Measurements from ENCODE around the gene RTBDN. TPM values are rescaled to one million over a fixed set of nuclear protein-coding genes. Genes with fewer than 3 reads are reported as not detected.

RTBDN gene
- total RNA-seq, 1 donor from 2014 or later = not detected

GRCh38 chr19:12784394-12784870 is 49.9 kb downstream of the RTBDN start:
- Mint-ChIP-seq H3K4me1 (ENCODE audit: low read depth) (peaks cover 8% of the 10 kb centered on the region), H3K9me3 (ENCODE audit: low read depth) (no peaks in the 10 kb centered on the region), H3K27ac (no peak overlapping the region)

GRCh38 chr19:12783849-12784393 is 50.5 kb downstream of the RTBDN start:
- no peaks in the 10 kb centered on the region for H3K36me3 Mint-ChIP-seq (ENCODE audit: insufficient read depth)
- TF ChIP-seq, protein P1, sequence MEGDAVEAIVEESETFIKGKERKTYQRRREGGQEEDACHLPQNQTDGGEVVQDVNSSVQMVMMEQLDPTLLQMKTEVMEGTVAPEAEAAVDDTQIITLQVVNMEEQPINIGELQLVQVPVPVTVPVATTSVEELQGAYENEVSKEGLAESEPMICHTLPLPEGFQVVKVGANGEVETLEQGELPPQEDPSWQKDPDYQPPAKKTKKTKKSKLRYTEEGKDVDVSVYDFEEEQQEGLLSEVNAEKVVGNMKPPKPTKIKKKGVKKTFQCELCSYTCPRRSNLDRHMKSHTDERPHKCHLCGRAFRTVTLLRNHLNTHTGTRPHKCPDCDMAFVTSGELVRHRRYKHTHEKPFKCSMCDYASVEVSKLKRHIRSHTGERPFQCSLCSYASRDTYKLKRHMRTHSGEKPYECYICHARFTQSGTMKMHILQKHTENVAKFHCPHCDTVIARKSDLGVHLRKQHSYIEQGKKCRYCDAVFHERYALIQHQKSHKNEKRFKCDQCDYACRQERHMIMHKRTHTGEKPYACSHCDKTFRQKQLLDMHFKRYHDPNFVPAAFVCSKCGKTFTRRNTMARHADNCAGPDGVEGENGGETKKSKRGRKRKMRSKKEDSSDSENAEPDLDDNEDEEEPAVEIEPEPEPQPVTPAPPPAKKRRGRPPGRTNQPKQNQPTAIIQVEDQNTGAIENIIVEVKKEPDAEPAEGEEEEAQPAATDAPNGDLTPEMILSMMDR (IDR thresholded peaks at IDR 0.05; ENCODE audit: unreplicated experiment) = no peak

More at GRCh38 chr19:12784394-12784870, 49.9 kb downstream of the RTBDN start:
- Mint-ChIP-seq H3K36me3 (ENCODE audit: insufficient read depth) (no peaks in the 10 kb centered on the region), H3K4me3 (ENCODE audit: low read depth) (no peak overlapping the region), H3K27me3 (peaks cover 8% of the 10 kb centered on the region)
- DNase-seq (ENCODE audit: low spot score, unreplicated experiment) = no peak
- TF ChIP-seq, protein P1 (IDR thresholded peaks at IDR 0.05; ENCODE audit: unreplicated experiment) = no peak

DNA sequence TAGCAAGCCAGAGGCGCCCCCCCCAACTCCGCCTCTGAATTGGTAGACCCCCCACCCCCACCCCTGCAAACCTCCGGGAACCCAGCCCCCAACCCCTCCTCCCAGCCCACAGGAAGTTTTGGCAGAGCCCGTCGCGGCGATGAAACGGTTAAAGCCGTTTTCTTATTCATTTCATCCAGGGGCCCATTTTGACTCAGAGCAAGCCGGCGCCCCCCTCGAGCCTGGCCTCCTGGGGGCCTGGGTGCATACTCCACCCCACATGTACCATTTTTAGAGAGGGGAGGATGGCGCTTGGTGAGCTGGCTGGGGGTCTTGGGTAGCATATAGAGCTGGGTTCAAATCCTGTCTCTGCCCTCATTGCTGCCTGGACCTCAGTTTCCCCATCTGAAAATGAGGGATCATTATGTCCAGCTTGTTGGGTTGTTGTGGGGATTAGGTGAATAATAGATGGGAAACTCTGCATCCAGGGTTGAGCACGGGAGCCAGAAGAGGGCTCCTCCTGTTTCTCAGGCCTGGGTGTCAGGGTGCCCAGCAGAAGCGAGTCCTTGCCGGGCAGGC is 51.0 kb downstream of the RTBDN start:
- peaks cover 8% of the 10 kb centered on the region for H3K4me1 Mint-ChIP-seq (ENCODE audit: low read depth)
- DNase-seq (ENCODE audit: low spot score, unreplicated experiment) = no peak
- peak overlapping the region; percentile 29 for H3K27ac Mint-ChIP-seq
- no peaks in the 10 kb centered on the region for H3K36me3 Mint-ChIP-seq (ENCODE audit: insufficient read depth)
- peaks cover 10% of the 10 kb centered on the region for H3K27me3 Mint-ChIP-seq
- H3K9me3 Mint-ChIP-seq (ENCODE audit: low read depth) = no peaks in the 10 kb centered on the region
- peak overlapping the region; percentile 65 for H3K4me3 Mint-ChIP-seq (ENCODE audit: low read depth)
- TF ChIP-seq, protein P1 (IDR thresholded peaks at IDR 0.05; ENCODE audit: unreplicated experiment) = no peak

More at GRCh38 chr19:12783849-12784393, 50.5 kb downstream of the RTBDN start:
- Mint-ChIP-seq H3K4me1 (ENCODE audit: low read depth) (peaks cover 7% of the 10 kb centered on the region), H3K27me3 (peaks cover 7% of the 10 kb centered on the region), H3K9me3 (ENCODE audit: low read depth) (no peaks in the 10 kb centered on the region), H3K4me3 (ENCODE audit: low read depth) (peak overlapping the region; percentile 65), H3K27ac (peak overlapping the region; percentile 29)
- no peak for DNase-seq (ENCODE audit: low spot score, unreplicated experiment)

DNA sequence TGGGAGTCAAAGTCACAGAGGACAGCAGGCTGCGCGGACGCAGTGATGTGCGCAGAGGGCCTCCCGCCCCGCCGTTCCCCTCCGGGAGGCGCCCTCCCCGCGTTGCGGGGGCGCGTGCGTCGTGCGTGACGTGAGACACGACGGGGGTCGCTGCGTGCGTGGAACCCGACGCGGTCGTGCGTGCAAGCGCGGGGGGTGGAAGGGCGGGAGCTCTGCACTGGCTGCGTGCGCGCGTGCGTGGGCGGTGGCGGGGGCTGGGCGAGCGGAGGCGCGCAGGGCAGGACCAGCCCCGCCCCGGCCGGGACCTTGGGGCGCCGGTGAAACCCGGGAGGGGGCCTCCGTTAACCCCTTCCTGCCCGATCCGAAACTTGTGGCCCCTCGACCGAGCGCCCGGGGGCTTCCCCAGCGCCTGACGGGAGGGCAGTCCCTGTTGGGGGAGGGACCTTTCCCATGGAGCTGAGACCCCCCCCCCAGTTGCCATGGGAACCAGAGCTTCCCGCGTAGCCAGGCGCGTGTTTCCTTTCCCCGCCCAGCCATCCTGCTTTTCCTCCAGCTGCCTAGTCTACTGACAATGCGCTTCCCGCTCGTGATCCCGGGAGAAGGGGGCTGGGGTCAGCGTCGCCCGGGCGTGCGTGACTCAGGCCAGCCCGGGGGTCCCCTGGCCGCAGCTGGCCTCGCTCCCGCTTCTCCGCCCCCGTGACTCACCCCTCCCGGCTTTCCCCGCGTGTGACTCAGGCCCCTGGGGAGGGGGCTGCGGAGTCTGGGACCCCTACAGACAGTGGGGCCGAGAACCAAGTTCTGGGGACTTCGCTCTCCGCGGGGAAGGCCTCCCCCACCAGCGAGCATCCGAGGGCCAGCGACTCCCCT is 51.7 kb downstream of the RTBDN start:
- peak overlapping the region; percentile 96 for H3K27ac Mint-ChIP-seq

DNA sequence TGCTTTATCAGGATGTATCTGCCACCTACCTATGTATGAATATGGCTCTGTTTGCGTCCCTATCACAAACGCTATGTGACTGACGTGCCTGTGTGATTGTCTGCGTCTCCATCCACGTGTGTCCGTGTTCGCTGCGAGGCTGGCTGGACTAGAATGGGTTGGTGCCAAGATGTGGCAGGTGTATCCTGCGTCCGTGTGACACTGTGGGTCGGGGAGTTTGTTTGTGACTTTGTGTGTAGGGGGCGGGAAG is 52.3 kb downstream of the RTBDN start:
- Mint-ChIP-seq H3K4me3 (ENCODE audit: low read depth) (peak overlapping the region; percentile 78), H3K4me1 (ENCODE audit: low read depth) (peaks cover 12% of the 10 kb centered on the region), H3K27me3 (peaks cover 11% of the 10 kb centered on the region), H3K36me3 (ENCODE audit: insufficient read depth) (no peaks in the 10 kb centered on the region), H3K9me3 (ENCODE audit: low read depth) (no peaks in the 10 kb centered on the region), H3K27ac (peak overlapping the region; percentile 96)
- no peak for DNase-seq (ENCODE audit: low spot score, unreplicated experiment)
- TF ChIP-seq, protein P1 (IDR thresholded peaks at IDR 0.05; ENCODE audit: unreplicated experiment) = no peak

More for the DNA sequence above, 51.7 kb downstream of the RTBDN start:
- peak overlapping the region; percentile 78 for H3K4me3 Mint-ChIP-seq (ENCODE audit: low read depth)
- peaks cover 11% of the 10 kb centered on the region for H3K27me3 Mint-ChIP-seq
- no peak for DNase-seq (ENCODE audit: low spot score, unreplicated experiment)
- no peaks in the 10 kb centered on the region for H3K36me3 Mint-ChIP-seq (ENCODE audit: insufficient read depth)
- TF ChIP-seq, protein P1 (IDR thresholded peaks at IDR 0.05; ENCODE audit: unreplicated experiment) = no peak
- H3K4me1 Mint-ChIP-seq (ENCODE audit: low read depth) = peaks cover 10% of the 10 kb centered on the region
- no peaks in the 10 kb centered on the region for H3K9me3 Mint-ChIP-seq (ENCODE audit: low read depth)

Measured in progenitor cell of endocrine pancreas (in vitro differentiated cells).